Nephron progenitor cell (in vitro differentiated cells): Measurements from ENCODE around the gene RAB28.

Experiments used
- DNase-seq: peaks from one replicate; pipeline ENCODE4 v3.0.0; 2021
- H3K27ac Mint-ChIP-seq: 2 replicates; pipeline ENCODE4 v1.8.0; 2021; ENCODE audit warnings: mild to moderate bottlenecking, moderate library complexity, mixed read lengths
- H3K27me3 Mint-ChIP-seq: 2 replicates; pipeline ENCODE4 v1.8.0; 2021; ENCODE audit warnings: mild to moderate bottlenecking, low read depth, mixed read lengths; ENCODE audit not compliant: poor library complexity
- H3K36me3 Mint-ChIP-seq: 2 replicates; pipeline ENCODE4 v1.8.0; 2021; ENCODE audit warnings: low read depth, mixed read lengths
- H3K4me1 Mint-ChIP-seq: 2 replicates; pipeline ENCODE4 v1.8.0; 2021; ENCODE audit warnings: mixed read lengths
- H3K4me3 Mint-ChIP-seq: 2 replicates; pipeline ENCODE4 v1.8.0; 2021; ENCODE audit warnings: mild to moderate bottlenecking, moderate library complexity, mixed read lengths
- H3K9me3 Mint-ChIP-seq: 2 replicates; pipeline ENCODE4 v1.8.0; 2021; ENCODE audit warnings: mild to moderate bottlenecking, moderate library complexity, mixed read lengths
- CTCF ChIP-seq: fragments of 200-600 bp; sonication (generic); IDR thresholded peaks from 2 replicates; pipeline ENCODE4 v1.5.0; 2021; ENCODE audit warnings: antibody characterized with exemption

RAB28 gene

GRCh38 chr4:13515268-13515667 is 31.1 kb upstream of the RAB28 start:
- no peaks in the 10 kb centered on the region for H3K9me3 Mint-ChIP-seq
- no peak for DNase-seq
- peaks cover 8% of the 10 kb centered on the region for H3K4me1 Mint-ChIP-seq
- no peak overlapping the region for H3K4me3 Mint-ChIP-seq
- H3K36me3 Mint-ChIP-seq, result no peaks in the 10 kb centered on the region
- no peak for TF ChIP-seq CTCF
- peaks cover 41% of the 10 kb centered on the region for H3K27me3 Mint-ChIP-seq
- no peak overlapping the region for H3K27ac Mint-ChIP-seq

- peaks cover 36% of the 10 kb centered on the region for H3K27me3 Mint-ChIP-seq
- no peaks in the 10 kb centered on the region for H3K9me3 Mint-ChIP-seq
- no peak for DNase-seq
- no peak overlapping the region for H3K4me3 Mint-ChIP-seq
- H3K4me1 Mint-ChIP-seq, result peaks cover 8% of the 10 kb centered on the region
- H3K36me3 Mint-ChIP-seq, result no peaks in the 10 kb centered on the region
- no peak for TF ChIP-seq CTCF
- H3K27ac Mint-ChIP-seq, result no peak overlapping the region
Observed at GRCh38 chr4:13514722-13515121, 30.6 kb upstream of the RAB28 start.

GRCh38 chr4:13511101-13511500 is 27.0 kb upstream of the RAB28 start:
- no peak overlapping the region for H3K4me3 Mint-ChIP-seq
- no peak for TF ChIP-seq CTCF
- DNase-seq, result no peak
- H3K36me3 Mint-ChIP-seq, result no peaks in the 10 kb centered on the region
- peaks cover 8% of the 10 kb centered on the region for H3K4me1 Mint-ChIP-seq
- H3K27me3 Mint-ChIP-seq, result peaks cover 17% of the 10 kb centered on the region
- H3K9me3 Mint-ChIP-seq, result no peaks in the 10 kb centered on the region
- H3K27ac Mint-ChIP-seq, result no peak overlapping the region

GRCh38 chr4:13509442-13509841 is 25.3 kb upstream of the RAB28 start:
- DNase-seq, result no peak
- Mint-ChIP-seq H3K9me3 (no peaks in the 10 kb centered on the region), H3K27ac (no peak overlapping the region), H3K4me3 (no peak overlapping the region), H3K36me3 (no peaks in the 10 kb centered on the region), H3K4me1 (peaks cover 8% of the 10 kb centered on the region), H3K27me3 (peaks cover 13% of the 10 kb centered on the region)
- no peak for TF ChIP-seq CTCF

GRCh38 chr4:13504374-13504773 is 20.2 kb upstream of the RAB28 start:
- Mint-ChIP-seq H3K4me3 (no peak overlapping the region), H3K27me3 (peaks cover 9% of the 10 kb centered on the region), H3K9me3 (peaks cover 8% of the 10 kb centered on the region), H3K4me1 (no peaks in the 10 kb centered on the region), H3K36me3 (no peaks in the 10 kb centered on the region), H3K27ac (no peak overlapping the region)
- TF ChIP-seq CTCF, result no peak
- DNase-seq, result no peak

GRCh38 chr4:13498469-13498868 is 14.3 kb upstream of the RAB28 start:
- no peak for DNase-seq

More at GRCh38 chr4:13498469-13498868, 14.3 kb upstream of the RAB28 start:
- H3K4me1 Mint-ChIP-seq, result peaks cover 11% of the 10 kb centered on the region
- peaks cover 14% of the 10 kb centered on the region for H3K27me3 Mint-ChIP-seq
- H3K36me3 Mint-ChIP-seq, result no peaks in the 10 kb centered on the region
- TF ChIP-seq CTCF, result no peak
- H3K27ac Mint-ChIP-seq, result no peak overlapping the region
- H3K9me3 Mint-ChIP-seq, result peaks cover 8% of the 10 kb centered on the region
- no peak overlapping the region for H3K4me3 Mint-ChIP-seq
